ENCODE data around the gene PGM5.

PGM5 gene

GRCh38 chr9:68540712-68541535 lies 184.5 kb downstream of the PGM5 start, which contains the start of gene TMEM252:
Gene TMEM252, minus strand, starts transcription at chr9:68540883. Its CDS starts 69 bp downstream, at chr9:68540814.
- TF ChIP-seq, protein P1, sequence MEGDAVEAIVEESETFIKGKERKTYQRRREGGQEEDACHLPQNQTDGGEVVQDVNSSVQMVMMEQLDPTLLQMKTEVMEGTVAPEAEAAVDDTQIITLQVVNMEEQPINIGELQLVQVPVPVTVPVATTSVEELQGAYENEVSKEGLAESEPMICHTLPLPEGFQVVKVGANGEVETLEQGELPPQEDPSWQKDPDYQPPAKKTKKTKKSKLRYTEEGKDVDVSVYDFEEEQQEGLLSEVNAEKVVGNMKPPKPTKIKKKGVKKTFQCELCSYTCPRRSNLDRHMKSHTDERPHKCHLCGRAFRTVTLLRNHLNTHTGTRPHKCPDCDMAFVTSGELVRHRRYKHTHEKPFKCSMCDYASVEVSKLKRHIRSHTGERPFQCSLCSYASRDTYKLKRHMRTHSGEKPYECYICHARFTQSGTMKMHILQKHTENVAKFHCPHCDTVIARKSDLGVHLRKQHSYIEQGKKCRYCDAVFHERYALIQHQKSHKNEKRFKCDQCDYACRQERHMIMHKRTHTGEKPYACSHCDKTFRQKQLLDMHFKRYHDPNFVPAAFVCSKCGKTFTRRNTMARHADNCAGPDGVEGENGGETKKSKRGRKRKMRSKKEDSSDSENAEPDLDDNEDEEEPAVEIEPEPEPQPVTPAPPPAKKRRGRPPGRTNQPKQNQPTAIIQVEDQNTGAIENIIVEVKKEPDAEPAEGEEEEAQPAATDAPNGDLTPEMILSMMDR (IDR thresholded peaks at IDR 0.05): no peak

- TF ChIP-seq, protein P1 (IDR thresholded peaks at IDR 0.05): no peak
Observed at GRCh38 chr9:68541568-68541967, 185.2 kb downstream of the PGM5 start.

- TF ChIP-seq, protein P1 (IDR thresholded peaks at IDR 0.05): no peak
Observed at GRCh38 chr9:68545033-68545705, 188.8 kb downstream of the PGM5 start.

DNA sequence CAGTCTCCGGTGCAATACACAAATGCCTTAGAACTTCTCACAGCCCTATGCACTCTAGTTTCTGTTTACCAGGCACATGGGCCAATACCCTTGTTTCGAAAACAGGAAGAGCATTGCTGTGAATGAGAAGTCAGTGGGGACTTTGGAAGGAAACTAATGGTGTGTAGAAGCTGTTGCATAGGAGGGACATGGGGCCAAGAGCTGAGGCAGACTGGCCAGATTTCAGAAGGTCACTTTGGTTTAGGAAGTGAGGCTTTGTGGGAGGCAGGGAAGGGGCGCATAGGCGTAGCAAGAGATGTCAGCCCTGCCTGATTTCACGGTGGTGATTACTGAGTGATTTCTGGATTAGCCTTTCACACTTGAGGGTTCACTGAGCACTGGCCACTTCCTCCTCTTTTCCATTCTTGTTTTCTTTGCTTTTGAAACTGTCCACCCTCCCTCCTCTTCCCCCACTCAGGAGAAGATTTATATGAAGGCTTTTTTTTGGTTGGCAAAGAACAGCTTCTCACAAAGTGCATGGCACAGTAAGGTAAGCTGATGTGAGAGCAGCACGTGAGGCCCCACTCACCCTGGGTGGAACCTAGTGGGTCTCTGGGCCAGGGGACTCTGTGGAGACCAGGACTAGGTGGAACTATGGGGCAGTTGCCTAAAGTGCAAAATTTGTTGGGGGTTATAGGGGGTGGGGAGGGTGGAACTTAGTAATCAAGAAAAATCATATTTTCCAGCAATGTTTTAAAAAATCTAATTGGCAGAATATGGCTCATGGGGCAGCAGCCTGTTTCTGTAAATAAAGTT lies 190.4 kb downstream of the PGM5 start:
- TF ChIP-seq, protein P1 (IDR thresholded peaks at IDR 0.05): no peak

DNA sequence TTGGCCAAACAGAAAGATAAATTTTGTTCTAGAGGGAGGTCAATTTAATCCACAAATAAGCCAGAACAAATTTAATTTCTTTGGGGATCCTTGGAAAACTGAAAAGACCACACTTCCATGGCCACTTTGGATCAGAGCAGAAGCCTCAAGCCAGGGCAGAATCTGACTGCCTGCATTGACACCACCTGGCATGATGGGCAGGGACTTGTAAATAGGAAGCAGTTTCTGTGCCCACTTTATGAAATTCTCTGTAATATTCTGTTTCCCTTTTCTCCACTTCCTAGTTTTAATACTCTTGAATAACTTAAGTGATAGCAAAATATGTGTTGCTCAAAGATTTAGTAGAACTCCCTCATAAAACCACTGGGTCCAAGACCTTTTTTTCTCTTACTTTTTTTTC lies 191.0 kb downstream of the PGM5 start:
- TF ChIP-seq, protein P1 (IDR thresholded peaks at IDR 0.05): no peak

DNA sequence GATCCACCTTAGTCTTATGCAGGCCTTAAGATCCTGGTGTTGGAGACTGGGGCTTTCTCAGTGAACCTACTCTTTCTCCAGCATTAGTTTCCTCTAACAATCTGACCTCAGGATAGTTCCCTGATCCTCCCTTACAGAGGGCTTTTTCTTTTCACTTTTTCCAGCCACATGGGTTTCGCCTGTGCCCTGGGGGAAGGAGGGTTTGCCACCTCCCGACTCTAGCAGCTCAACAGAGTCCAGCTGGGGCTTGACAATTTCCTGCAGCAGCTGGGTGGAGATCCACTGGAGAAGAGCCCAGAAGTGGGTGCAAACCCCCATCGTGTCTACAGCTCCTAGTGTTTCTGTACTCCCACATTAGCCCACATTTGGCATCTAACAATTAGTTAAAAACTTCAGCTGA lies 191.8 kb downstream of the PGM5 start:
- TF ChIP-seq, protein P1 (IDR thresholded peaks at IDR 0.05): no peak

- TF ChIP-seq, protein P1 (IDR thresholded peaks at IDR 0.05): no peak
Observed at GRCh38 chr9:68551191-68551590, 194.8 kb downstream of the PGM5 start.
